ENCODE measurements around the gene ABR. TPM values are rescaled to one million over a fixed set of nuclear protein-coding genes. Genes with fewer than 3 reads are reported as not detected.
"Not testable (repeated sequence)": the region's sequence is repeated elsewhere in the genome, so short reads cannot be mapped to it uniquely, and the experiment has no call there.

The ABR gene
- total RNA-seq, 2 donors from 2014 or later: 243 to 326 TPM

DNA sequence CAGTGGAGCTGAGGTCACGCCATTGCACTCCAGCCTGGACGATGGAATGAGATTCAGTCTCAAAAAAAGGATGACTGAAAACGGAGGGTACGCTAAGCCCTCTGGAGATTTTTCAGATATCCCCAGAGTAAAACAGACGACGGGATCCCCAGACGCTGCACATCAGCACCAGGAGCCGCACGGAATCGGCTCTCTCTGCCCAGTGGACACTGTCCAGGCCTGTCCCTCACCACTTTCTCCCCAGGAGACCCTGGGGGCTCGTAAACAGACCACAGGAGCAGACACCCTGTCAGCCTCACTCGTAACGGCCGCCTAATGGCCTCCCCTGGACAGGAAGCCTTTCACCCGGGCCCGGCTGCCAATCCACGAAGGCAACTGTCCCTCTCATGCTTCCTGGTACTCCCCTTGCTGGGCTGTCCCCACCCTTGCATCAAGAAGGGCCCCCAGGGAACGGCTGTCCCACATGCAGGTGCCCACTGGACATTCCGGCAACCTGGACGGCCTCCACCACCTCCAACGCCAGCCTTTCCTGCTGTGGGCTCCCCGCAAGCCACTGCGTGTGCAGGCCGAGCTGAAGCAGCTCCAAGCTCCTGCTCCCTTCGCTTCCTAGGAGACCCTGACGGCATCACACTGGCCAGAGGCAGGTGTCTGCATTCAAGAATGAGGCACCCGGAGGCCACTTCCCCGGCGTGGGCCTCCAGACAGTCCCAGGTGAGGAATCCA is 108.5 kb downstream of the ABR start:
- H3K9ac ChIP-seq (ENCODE audit: low read depth in 2 of 2, low read length in 2 of 2): no peak overlapping the region
- no peaks in the 10 kb centered on the region for H3K9me3 ChIP-seq
- DNase-seq: no peak
- no peaks in the 10 kb centered on the region for H3K27me3 ChIP-seq
- intact Hi-C loops (cut with DNase I): no loop called here
- H3K4me1 ChIP-seq: peaks cover 17% of the 10 kb centered on the region
- no peak overlapping the region for H3K4me3 ChIP-seq
- H3K27ac ChIP-seq: no peak overlapping the region
- peaks cover 28% of the 10 kb centered on the region for H3K36me3 ChIP-seq
- TF ChIP-seq, protein P1, sequence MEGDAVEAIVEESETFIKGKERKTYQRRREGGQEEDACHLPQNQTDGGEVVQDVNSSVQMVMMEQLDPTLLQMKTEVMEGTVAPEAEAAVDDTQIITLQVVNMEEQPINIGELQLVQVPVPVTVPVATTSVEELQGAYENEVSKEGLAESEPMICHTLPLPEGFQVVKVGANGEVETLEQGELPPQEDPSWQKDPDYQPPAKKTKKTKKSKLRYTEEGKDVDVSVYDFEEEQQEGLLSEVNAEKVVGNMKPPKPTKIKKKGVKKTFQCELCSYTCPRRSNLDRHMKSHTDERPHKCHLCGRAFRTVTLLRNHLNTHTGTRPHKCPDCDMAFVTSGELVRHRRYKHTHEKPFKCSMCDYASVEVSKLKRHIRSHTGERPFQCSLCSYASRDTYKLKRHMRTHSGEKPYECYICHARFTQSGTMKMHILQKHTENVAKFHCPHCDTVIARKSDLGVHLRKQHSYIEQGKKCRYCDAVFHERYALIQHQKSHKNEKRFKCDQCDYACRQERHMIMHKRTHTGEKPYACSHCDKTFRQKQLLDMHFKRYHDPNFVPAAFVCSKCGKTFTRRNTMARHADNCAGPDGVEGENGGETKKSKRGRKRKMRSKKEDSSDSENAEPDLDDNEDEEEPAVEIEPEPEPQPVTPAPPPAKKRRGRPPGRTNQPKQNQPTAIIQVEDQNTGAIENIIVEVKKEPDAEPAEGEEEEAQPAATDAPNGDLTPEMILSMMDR (IDR thresholded peaks at IDR 0.05): no peak

DNA sequence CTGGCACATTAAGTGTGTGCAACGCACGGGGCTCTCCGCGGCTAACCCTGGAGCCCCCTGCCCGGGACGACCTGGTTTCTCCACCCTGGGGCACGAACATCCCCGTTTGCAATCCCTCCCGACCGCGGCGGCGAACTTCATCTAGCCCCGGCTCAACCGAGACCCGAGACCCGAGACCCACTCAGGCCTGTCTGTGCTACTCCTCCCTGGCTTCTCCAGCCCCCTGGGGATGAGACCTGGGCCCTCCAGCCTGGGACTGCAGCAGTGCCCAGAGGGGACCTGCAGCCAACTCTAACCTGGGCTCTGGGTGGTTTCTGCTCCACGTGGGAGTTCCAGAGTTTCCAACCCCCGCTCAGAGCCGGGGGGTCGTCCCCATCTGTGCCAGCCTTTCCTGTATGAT is 109.4 kb downstream of the ABR start:
- DNase-seq: no peak
- no peak overlapping the region for H3K27ac ChIP-seq
- peaks cover 11% of the 10 kb centered on the region for H3K4me1 ChIP-seq
- intact Hi-C loops (cut with DNase I): no loop called here
- no peaks in the 10 kb centered on the region for H3K9me3 ChIP-seq
- H3K9ac ChIP-seq (ENCODE audit: low read depth in 2 of 2, low read length in 2 of 2): no peak overlapping the region
- H3K27me3 ChIP-seq: no peaks in the 10 kb centered on the region
- TF ChIP-seq, protein P1 (IDR thresholded peaks at IDR 0.05): no peak
- H3K4me3 ChIP-seq: no peak overlapping the region
- H3K36me3 ChIP-seq: peaks cover 36% of the 10 kb centered on the region

DNA sequence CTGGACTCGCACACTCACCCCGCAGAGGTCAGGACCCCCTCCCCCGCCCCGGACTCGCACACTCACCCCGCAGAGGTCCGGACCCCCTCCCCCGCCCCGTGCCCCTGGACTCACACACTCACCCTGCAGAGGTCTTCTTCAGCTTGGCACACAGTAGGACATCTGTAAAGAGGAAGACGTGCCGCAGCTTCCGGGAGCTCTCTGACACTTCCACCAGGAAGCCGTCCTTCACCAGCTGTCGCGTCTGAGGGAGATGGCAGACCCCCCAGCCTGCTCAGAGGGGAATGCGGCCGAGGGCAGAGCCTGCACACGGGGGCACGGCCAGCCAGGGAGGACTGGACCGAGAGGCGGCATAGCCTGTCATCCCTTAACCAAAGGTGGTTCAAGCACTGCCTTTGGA is 109.9 kb downstream of the ABR start:
- DNase-seq: no peak
- H3K9me3 ChIP-seq: no peaks in the 10 kb centered on the region
- intact Hi-C loops (cut with DNase I): no loop called here
- H3K4me3 ChIP-seq: no peak overlapping the region
- no peak overlapping the region for H3K27ac ChIP-seq
- no peaks in the 10 kb centered on the region for H3K27me3 ChIP-seq
- H3K9ac ChIP-seq (ENCODE audit: low read depth in 2 of 2, low read length in 2 of 2): no peak overlapping the region
- TF ChIP-seq, protein P1 (IDR thresholded peaks at IDR 0.05): no peak
- H3K36me3 ChIP-seq: peaks cover 36% of the 10 kb centered on the region
- peaks cover 6% of the 10 kb centered on the region for H3K4me1 ChIP-seq

DNA sequence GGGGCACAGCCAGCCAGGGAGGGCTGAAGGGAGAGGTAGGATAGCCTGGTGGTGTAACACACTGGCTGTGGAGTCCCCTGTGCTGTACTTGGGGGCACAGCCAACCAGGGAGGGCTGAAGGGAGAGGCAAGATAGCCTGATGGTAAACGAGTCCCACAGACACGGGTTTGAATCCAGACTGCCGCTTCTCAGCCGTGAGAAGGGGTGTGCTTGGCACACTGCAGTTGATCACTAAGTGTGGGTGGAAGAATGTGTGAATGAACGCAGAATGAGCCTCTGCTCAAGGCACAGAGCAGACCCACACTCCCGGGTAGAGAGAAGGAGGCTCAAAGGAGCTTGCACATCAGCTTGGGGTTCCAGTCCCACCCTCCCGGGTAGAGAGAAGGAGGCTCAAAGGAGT is 111.4 kb downstream of the ABR start:
- TF ChIP-seq, protein P1 (IDR thresholded peaks at IDR 0.05): no peak

DNA sequence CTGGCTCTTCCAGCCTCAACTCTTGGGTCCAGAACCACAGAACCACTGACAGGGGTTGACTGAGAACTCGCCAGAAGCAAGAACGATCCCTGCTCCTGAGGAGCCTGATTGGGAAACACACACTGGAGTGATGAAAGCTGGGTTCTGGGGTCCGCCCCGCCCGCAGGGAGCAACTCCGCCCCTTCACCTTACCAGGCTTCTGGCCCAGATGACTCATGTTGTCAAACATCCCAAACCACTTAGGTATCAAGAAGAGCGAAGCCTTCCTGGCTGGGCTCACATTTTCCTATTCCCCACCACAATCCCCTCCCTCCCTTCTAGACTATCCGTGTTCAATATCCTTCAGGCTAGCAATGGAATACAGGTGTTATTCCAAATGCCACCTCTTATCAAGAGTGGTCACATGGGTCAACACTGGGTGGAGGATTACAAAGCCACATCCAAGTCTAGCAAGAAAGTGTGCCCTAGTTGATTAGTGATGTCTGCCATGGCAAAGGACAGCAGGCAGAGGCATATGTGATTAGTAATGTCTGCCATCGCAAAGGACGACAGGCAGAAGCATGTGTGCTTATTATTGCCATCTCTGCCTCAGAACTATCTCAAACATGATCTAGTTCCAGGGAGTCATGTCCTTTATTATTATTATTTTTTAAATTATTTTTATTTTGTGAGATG is 112.4 kb downstream of the ABR start:
- TF ChIP-seq, protein P1 (IDR thresholded peaks at IDR 0.05): no peak

More for the DNA sequence above, 111.4 kb downstream of the ABR start:
- no peaks in the 10 kb centered on the region for H3K9me3 ChIP-seq
- H3K27me3 ChIP-seq: no peaks in the 10 kb centered on the region
- no peak overlapping the region for H3K27ac ChIP-seq
- no peak overlapping the region for H3K4me3 ChIP-seq
- no peak overlapping the region for H3K9ac ChIP-seq (ENCODE audit: low read depth in 2 of 2, low read length in 2 of 2)
- H3K36me3 ChIP-seq: peaks cover 34% of the 10 kb centered on the region
- intact Hi-C loops (cut with DNase I): no loop called here
- no peaks in the 10 kb centered on the region for H3K4me1 ChIP-seq
- DNase-seq: no peak

DNA sequence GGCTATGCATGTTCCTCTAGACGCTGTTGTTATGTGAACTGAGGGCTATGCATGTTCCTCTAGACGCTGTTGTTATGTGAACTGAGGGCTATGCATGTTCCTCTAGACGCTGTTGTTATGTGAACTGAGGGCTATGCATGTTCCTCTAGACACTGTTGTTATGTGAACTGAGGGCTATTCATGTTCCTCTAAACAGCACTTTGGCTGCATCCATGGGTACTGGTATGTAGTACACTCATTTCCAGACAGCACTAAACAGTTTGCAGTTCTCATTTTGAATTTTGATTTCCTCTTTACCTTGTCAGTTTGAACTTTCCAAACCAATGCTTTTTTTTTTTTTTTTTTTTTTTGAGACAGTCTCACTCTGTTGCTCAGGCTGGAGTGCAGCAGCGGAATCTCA is 114.4 kb downstream of the ABR start:
- H3K9me3 ChIP-seq; intact Hi-C loops (cut with DNase I); H3K27me3 ChIP-seq; H3K4me1 ChIP-seq; DNase-seq; H3K4me3 ChIP-seq; H3K9ac ChIP-seq (ENCODE audit: low read depth in 2 of 2, low read length in 2 of 2); H3K27ac ChIP-seq: not testable (repeated sequence)
- H3K36me3 ChIP-seq: peaks cover 33% of the 10 kb centered on the region

More for the DNA sequence above, 112.4 kb downstream of the ABR start:
- no peaks in the 10 kb centered on the region for H3K9me3 ChIP-seq
- H3K27ac ChIP-seq: no peak overlapping the region
- H3K27me3 ChIP-seq: no peaks in the 10 kb centered on the region
- H3K36me3 ChIP-seq: peaks cover 33% of the 10 kb centered on the region
- H3K4me3 ChIP-seq: no peak overlapping the region
- DNase-seq: no peak
- intact Hi-C loops (cut with DNase I): no loop called here
- no peak overlapping the region for H3K9ac ChIP-seq (ENCODE audit: low read depth in 2 of 2, low read length in 2 of 2)
- H3K4me1 ChIP-seq: no peaks in the 10 kb centered on the region

All from colonic mucosa (tissue), 4 donors.